Measurements from ENCODE around the gene TMEM178B.

TMEM178B gene

GRCh38 chr7:141430455-141431139 is 356.7 kb downstream of the TMEM178B start:
- DNase-seq (ENCODE audit: low spot score), result no peak

DNA sequence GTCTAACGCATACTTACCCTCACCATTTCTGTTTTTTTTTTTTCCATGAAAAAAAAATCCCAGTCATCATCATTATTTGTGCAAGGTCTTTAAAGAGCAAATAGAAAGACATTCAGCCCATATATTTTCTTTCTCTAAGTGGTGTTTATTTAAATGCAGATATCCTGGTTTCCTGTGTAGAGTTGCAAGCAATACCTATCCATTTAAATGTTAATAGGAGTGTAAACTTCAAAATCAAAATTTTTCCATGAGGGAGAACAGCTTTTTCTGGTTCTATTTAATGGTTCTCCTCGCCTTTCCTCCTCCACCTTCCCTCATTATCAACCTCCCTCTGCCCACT is 357.2 kb downstream of the TMEM178B start:
- DNase-seq (ENCODE audit: low spot score), result no peak

GRCh38 chr7:141431711-141432110 is 357.8 kb downstream of the TMEM178B start:
- no peak for DNase-seq (ENCODE audit: low spot score)

DNA sequence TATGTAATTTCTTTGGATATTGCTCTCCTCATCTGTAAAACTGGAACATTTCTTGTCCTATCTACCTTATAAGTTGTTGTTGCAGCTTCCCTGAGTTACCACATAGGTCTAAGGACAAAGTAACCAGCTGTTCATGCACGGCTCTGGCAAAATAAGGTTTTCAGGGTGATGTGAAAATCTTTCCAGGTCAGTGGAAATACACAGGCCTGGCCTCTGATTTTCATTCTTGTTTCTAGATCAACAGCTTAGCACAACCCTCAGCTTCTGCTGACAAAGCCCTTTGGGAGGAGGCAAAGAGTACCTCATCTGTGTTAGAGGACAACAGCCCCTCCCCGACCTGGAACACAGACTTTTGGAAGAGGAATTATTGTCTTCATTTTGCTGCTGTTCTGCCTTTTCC is 359.8 kb downstream of the TMEM178B start:
- DNase-seq (ENCODE audit: low spot score), result no peak

DNA sequence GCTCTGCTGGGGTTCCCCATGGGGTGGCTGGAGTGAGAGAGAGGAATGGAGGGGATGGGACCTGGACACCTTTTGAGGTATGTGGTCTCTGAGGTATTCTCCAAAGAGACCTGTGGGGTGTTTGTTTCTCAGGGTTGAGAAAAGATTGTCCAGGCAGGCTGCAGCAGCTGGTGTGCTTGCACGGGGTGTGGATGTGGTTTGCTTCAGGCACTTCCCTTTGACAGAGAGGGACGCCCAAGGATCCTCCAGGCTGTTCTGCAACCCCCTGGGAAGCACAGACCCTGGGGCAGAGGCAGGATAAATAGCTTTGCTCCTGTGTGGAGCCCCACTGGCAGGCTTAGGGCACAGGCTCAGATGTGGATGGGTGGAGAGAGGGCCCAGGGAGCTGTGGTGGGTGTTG is 362.3 kb downstream of the TMEM178B start:
- DNase-seq (ENCODE audit: low spot score), result no peak

DNA sequence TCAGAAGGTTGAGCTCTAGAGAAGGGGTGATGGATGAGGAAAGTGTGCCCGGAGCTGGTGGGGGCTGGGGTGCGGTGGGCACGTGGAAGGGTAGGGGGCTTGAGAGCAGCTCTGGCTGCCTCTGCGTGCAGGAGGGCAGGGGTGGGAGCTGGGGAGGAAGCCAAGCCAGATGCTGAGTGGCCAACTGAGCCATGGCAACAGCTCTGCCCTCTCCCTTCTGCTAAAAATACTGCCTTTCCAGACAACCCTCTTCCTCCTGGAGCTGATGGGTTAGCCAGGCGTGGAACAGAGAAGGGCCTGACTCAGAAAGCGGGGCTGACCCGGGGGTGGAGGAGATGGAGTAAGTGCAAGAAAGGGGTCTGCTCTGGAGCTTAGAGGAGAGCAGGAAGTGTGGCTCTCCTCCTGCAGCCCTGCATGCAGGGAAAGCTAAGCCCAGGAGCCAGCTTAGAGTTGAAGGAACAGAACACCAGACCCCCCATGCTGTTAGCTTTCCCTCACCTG is 362.8 kb downstream of the TMEM178B start:
- DNase-seq (ENCODE audit: low spot score), result no peak

GRCh38 chr7:141439164-141439563 is 365.3 kb downstream of the TMEM178B start:
- DNase-seq (ENCODE audit: low spot score), result no peak

DNA sequence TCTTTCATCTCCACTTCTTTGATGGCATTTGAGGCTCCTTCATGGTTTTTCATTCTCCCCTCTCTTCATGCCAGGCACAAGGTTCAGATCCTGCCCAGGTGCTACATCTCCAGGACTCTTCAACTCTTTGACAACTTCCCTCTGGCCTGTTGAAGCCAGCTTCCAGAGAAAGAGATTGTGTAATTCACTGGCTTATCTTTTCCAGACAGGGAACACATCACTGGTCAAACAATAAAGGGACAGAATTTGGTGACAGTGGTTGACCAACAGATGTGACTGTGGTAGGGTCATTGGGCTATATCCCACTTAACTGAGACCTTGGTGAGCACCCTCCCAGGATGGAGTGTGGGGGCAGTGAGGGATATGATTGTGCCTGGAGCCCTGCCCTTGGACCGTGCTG is 365.9 kb downstream of the TMEM178B start:
- DNase-seq (ENCODE audit: low spot score), result no peak

DNA sequence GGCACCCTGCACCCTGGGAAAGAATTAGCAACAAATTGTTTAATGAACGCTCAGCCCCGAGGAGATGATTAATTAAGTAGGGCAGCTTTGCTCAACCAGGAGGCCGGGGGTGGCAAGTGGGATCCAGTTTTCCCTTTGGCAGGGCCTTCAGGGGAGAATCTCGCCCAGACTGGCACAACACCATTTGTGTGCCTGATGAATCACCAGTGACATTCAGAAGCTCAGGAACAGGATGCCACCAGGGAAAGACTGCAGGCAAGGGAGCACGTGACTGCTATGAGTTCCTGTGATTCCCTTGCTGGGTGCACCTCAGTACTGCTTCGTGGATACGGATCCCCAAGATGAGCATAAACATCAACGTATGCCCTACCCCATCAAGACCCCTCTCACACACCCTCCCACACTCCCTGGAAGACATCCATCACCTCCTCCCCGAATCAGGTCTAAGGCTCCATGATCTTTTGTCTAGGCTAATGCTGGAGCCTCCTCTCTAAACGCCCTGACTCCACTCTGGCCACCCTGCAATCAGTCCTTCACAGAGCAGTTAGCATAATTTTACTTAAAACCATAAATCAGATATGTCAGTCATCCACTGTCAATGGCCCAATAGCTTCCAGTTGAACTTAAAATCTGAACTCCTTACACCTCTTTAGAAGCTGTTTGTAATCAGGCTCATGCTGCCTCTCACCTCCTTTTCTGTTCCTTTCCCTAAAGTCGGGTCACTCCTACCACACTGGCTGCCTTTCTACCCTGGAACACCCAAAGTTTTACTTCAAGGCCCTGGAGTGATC is 368.2 kb downstream of the TMEM178B start:
- peak; percentile 71 for DNase-seq (ENCODE audit: low spot score)

DNA sequence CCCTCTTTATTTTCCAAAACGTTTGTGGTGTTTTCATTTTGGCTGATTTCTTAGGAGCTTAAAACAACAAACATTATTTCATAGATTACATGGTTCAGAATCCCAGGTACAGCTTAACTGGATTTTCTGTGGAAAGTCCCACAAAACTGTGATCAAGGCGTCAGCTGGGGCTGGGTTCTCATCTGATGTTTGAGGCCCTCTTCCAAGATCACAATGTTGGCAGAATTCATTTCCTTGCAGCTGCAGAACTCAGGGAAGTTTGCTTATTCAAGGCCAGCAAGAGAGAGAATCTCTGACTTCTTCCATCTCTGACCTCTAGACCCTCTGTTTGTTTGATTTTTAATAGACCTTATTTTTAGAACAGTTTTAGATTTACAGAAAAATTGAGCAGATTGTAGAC is 368.9 kb downstream of the TMEM178B start:
- no peak for DNase-seq (ENCODE audit: low spot score)

DNA sequence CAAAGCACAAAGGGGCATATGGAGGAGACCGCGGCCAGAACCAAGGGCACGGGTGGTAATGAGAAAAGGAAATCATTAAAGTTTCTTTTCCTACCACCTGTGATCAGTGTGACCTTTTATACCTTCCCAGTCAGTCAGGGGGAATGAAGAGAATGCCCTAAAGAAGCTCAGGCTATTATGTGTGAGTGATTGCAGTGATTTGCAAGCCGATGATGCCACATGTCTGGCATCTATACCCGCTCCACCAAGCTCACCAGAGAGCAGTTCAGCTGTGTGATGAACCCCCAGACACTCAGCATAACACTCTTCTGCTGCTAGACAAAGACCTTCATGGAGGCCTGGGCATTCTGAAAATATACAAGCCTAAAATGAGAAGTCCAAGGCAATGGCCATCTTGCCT is 371.1 kb downstream of the TMEM178B start:
- no peak for DNase-seq (ENCODE audit: low spot score)

DNA sequence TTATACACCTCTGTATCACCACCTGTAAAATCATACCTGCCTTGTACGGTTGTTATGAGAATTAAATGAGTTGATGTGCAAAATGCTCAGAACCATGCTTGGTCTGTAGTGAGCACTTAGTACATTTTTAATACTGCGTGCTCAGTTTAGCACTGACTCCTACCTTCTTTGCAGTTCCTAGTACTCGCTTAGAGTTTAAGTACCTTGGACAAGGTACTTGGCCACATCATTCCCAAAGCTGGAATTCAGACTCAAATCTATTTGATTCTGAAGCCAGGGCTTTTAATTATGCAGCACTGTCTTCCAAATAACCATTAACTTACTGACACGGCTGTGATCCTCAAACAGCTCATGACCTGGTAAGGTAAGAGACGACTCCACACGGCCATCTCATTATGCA is 377.4 kb downstream of the TMEM178B start:
- no peak for DNase-seq (ENCODE audit: low spot score)

DNA sequence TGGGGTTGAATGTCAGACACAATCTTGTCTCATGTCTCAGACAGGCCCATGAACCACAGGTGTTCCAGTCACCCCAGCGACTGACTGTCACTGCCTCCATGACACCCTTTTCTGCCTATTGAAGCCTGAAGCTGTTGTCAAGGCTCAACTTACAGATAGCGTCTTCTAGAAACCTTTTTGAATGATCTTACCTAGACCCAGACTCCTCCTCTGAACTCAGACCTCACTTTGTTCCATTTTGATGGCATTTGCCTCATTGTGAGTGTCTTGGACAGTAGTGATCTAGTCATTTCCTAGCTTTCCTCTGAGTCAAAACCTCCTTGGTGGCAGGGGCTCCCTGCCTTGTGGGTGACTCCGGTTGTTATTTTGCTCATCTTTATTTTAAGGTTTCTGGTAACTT is 379.0 kb downstream of the TMEM178B start:
- DNase-seq (ENCODE audit: low spot score), result no peak

- no peak for DNase-seq (ENCODE audit: low spot score)
Measured at GRCh38 chr7:141454338-141454737, 380.5 kb downstream of the TMEM178B start.

- no peak for DNase-seq (ENCODE audit: low spot score)
Measured at GRCh38 chr7:141455723-141456122, 381.9 kb downstream of the TMEM178B start.

DNA sequence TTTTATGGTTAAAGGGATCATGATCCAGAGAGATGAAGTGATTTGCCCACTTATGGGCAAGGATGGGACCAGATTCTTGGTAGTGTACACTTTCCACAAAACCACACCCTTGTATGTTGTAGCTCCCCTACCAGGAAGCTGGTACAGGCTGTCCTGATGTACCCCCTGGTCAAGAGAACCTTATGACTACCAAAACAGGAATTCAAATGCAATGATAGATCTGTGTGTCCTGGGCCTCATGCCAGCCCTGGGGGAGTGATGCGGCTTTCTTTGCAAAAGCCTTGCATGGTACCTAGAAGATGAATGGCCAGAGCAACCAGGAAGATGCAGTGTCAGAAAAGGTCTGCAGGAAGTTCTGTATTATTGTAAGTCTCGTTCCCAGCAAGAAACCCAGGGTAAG is 382.4 kb downstream of the TMEM178B start:
- DNase-seq (ENCODE audit: low spot score), result no peak

DNA sequence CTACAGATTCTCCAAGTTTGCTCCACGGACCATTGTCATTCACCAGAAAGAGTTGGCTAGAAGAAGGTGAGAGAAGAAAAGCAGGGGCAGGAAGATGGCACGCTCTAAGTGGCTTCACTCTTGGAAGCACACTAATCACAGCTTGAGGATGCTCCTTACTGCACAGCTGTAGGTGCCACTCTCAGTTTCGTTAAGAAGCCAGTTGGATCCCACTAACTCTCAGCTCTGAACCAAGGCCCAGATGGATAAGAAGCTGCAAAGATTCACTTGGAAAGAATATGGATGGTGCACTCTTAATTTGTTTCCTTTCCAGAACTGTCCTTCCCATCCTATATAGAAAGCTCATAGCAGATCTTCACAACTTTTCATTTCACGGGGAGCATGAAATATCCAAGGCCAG is 382.8 kb downstream of the TMEM178B start:
- DNase-seq (ENCODE audit: low spot score), result no peak

GRCh38 chr7:141460781-141461715 is 387.2 kb downstream of the TMEM178B start:
- DNase-seq (ENCODE audit: low spot score), result peak; percentile 65

DNA sequence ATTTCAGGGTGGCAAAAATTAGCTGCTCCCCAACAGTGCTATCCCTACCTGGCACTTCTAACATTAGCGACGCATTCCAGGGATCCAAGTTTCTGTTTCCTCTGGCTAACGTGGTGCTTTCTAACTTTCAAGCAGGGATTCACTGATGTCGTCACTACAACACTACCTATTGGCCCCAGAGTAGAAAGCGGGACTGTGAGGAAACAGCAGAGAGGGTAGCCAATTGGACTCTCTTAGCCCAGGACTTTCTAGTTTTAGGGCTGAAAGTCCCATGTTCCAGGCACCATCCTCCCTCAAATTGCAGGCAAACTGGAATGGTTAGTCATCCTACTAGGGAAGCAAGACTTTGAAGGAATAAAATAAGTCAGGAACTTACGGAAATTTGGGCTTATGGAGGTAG is 388.1 kb downstream of the TMEM178B start:
- DNase-seq (ENCODE audit: low spot score), result no peak

GRCh38 chr7:141462958-141463357 is 389.1 kb downstream of the TMEM178B start:
- peak; percentile 73 for DNase-seq (ENCODE audit: low spot score)

DNA sequence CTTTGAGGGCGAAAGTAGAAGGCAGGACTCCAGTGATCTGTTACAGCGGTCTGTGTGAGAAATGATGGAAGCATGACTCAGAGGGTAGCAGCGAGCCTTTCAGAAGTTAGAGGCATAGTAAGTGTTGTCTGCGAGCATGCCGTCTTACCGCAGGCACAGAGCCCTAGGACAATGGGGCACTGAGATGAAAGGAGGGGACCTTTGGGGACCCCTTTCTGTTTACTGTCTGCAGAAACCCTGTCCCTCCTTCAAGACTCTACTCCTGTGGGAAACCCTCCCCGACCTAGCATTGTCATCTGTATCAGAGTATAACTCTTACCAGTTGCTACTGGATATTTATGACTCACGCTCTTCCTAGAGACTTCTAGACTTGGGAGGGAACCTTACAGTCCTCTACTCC is 390.1 kb downstream of the TMEM178B start:
- DNase-seq (ENCODE audit: low spot score), result no peak

DNA sequence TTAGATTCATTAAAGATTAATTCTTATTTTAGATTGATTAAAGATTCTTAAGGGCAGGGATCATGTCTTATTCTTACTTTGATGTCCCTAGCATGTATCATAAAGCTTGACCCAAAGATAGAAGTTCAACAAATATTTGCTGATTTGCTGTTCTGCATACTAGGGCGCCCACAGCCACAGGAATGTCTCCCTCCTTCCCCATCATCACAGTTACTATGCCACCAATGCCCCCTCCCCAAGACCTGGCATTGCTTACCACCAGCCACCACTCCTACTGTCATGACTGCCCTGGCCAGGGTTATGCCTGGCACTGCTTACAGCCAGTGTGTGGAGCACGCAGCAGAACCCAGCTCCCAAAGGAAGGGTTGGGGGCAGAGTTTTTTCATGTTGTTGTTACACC is 390.7 kb downstream of the TMEM178B start:
- DNase-seq (ENCODE audit: low spot score), result no peak
